BE2C (cell line): ENCODE data around the gene GPR153.

Experiments
- DNase-seq: peaks from one replicate; pipeline ENCODE4 v3.0.0-alpha.2; 2020
- H3K27me3 ChIP-seq: fragments of 250-450 bp; sonication (Bioruptor Pico); 2 replicates; pipeline ENCODE4 v1.5.1; 2020; ENCODE audit warnings: mild to moderate bottlenecking
- H3K36me3 ChIP-seq: fragments of 250-450 bp; sonication (Bioruptor Pico); 2 replicates; pipeline ENCODE4 v1.5.1; 2020; ENCODE audit warnings: mild to moderate bottlenecking
- H3K4me1 ChIP-seq: fragments of 250-450 bp; sonication (Bioruptor Pico); 2 replicates; pipeline ENCODE4 v1.5.1; 2020
- H3K4me3 ChIP-seq: 2 replicates; pipeline ENCODE4 v1.5.1; 2011; ENCODE audit warnings: low read depth, low read length
- H3K9me3 ChIP-seq: fragments of 250-450 bp; sonication (Bioruptor Pico); 2 replicates; pipeline ENCODE4 v1.5.1; 2020
- TF ChIP-seq, protein P1 (sequence below): IDR thresholded peaks from 2 replicates; pipeline ENCODE4 v1.5.1; 2012; ENCODE audit warnings: mild to moderate bottlenecking, low read depth, low read length

The GPR153 gene

DNA sequence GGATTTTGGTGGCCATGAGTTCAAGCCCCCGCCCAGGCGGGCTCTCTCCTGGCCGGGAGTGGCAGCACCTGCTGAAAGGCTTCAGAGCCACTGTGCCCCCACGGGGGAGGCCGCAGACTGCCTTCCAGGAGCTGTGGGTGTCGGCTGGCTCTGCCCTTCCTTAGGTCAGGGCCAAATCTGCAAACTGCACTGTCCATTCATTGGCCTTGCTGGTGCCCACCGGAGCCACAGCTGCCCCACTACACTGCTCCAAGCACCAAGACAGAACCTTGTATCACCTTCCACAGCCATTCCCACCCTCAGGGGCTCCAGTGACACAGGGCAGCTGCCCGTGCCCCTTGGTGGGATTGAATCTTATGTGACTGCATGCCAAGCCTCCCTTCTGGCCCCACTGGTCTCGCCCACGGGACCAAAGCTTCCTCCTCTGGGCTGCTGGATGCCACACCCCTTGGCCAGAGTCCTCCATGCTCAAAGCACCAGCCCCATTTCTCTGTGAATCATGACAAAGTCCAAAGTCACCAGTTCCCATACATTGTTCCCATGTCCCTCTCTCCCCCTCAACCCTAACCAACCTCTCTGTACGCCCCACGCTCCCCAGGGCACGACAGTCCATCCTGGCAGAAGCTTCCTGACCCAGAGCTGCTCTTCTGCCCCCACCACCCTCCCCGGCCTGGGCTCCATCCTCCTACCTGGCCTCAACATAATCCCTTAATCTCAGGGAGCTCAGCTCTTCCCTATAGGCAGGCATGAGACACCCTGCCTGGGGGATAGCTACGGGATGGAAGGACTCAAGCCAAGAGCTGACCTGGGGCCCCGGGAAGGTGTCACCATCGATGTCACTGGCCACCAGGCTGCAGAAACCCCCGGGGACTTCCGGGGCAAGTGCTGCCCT is 20.9 kb upstream of the GPR153 start:
- TF ChIP-seq, protein P1, sequence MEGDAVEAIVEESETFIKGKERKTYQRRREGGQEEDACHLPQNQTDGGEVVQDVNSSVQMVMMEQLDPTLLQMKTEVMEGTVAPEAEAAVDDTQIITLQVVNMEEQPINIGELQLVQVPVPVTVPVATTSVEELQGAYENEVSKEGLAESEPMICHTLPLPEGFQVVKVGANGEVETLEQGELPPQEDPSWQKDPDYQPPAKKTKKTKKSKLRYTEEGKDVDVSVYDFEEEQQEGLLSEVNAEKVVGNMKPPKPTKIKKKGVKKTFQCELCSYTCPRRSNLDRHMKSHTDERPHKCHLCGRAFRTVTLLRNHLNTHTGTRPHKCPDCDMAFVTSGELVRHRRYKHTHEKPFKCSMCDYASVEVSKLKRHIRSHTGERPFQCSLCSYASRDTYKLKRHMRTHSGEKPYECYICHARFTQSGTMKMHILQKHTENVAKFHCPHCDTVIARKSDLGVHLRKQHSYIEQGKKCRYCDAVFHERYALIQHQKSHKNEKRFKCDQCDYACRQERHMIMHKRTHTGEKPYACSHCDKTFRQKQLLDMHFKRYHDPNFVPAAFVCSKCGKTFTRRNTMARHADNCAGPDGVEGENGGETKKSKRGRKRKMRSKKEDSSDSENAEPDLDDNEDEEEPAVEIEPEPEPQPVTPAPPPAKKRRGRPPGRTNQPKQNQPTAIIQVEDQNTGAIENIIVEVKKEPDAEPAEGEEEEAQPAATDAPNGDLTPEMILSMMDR = no peak
- H3K27me3 ChIP-seq = no peaks in the 10 kb centered on the region
- H3K36me3 ChIP-seq = no peaks in the 10 kb centered on the region
- no peaks in the 10 kb centered on the region for H3K9me3 ChIP-seq
- DNase-seq = no peak
- H3K4me3 ChIP-seq = no peak overlapping the region
- no peaks in the 10 kb centered on the region for H3K4me1 ChIP-seq

- Histone ChIP-seq H3K9me3 (no peaks in the 10 kb centered on the region), H3K27me3 (no peaks in the 10 kb centered on the region), H3K4me3 (no peak overlapping the region), H3K4me1 (no peaks in the 10 kb centered on the region), H3K36me3 (no peaks in the 10 kb centered on the region)
- DNase-seq = no peak
- TF ChIP-seq, protein P1 = peak; percentile 32; the same call in 1 of the 2 replicates
Measured at GRCh38 chr1:6280761-6281451, 20.0 kb upstream of the GPR153 start.

DNA sequence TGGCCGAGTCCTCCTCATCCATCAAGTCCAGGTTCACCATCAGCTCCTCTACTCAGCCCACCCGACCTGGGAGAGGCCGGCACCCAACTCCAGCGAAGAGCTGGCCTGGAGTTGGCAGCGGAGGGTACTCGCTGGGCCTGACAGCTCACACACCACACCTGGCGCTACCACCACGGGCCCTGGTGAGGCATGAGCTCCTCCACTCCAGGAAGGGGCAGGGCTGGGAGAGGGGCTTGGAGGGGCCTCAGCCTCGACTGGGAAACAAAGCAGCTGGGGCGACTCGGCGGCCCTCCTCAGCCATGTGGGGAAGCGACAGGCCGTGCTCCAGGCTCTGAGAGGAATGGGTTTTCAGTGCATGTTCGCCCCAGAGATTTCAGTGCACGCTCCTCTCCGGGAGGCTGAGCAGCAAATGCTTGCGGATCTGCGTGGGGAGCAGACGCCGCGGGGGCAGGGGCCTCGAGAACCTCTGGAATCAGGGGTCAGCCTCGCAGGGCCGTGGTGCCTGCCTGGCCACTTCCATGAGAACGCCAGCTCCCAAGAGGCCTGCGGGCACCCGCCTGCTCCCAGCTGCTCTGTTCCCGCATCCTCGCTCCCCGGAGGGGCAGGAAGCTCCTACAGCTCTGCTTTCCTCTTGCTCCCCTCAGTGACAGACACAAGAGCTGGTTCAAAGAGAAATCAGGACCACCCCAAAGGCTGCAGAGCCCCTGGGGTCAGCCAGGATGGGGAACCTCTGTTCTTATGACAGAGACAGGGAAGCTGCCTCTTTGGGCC is 18.9 kb upstream of the GPR153 start:
- TF ChIP-seq, protein P1 = no peak

GRCh38 chr1:6279066-6279465 is 18.2 kb upstream of the GPR153 start:
- TF ChIP-seq, protein P1 = no peak
- Histone ChIP-seq H3K36me3 (no peaks in the 10 kb centered on the region), H3K27me3 (no peaks in the 10 kb centered on the region), H3K4me3 (no peak overlapping the region), H3K4me1 (no peaks in the 10 kb centered on the region), H3K9me3 (no peaks in the 10 kb centered on the region)
- no peak for DNase-seq

More for the DNA sequence above, 18.9 kb upstream of the GPR153 start:
- H3K27me3 ChIP-seq = no peaks in the 10 kb centered on the region
- H3K4me3 ChIP-seq = no peak overlapping the region
- no peaks in the 10 kb centered on the region for H3K4me1 ChIP-seq
- H3K9me3 ChIP-seq = no peaks in the 10 kb centered on the region
- DNase-seq = no peak
- no peaks in the 10 kb centered on the region for H3K36me3 ChIP-seq

DNA sequence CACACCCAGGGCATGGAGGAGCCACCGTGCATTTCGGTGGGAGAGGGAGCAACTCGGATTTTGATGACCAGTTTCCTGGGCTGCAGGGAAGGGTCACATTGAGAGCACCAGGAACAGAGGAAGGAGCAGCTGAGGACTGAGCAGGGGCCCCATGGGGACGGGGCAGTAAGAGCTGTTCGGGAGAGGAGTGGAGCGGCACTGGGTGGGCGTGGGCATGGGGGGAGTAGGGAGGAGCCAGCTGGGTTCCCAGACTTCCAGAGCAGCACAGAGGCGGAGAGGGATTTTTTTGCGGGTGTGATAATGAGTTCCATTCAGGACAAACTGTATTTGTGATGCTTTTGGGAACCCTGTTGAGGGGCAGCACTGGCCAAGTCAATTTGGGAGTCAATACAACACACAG is 17.4 kb upstream of the GPR153 start:
- no peaks in the 10 kb centered on the region for H3K36me3 ChIP-seq
- TF ChIP-seq, protein P1 = no peak

More for the DNA sequence above, 17.4 kb upstream of the GPR153 start:
- no peak for DNase-seq
- H3K4me1 ChIP-seq = no peaks in the 10 kb centered on the region
- no peaks in the 10 kb centered on the region for H3K9me3 ChIP-seq
- H3K27me3 ChIP-seq = no peaks in the 10 kb centered on the region
- H3K4me3 ChIP-seq = no peak overlapping the region
